ENCODE results near the gene SHISA3.

- TF ChIP-seq EZH2 (IDR thresholded peaks at IDR 0.05; ENCODE audit: low read length, unreplicated experiment) = no peak
- no peak for TF ChIP-seq CTCF (conservative IDR thresholded peaks at IDR 0.05; ENCODE audit: low read depth, low read length)
Measured at GRCh38 chr4:42357325-42357724, 40.0 kb upstream of the SHISA3 start.
